RWPE2 (cell line): ENCODE data around the gene CAMLG.
"Not testable (repeated sequence)": the region's sequence is repeated elsewhere in the genome, so short reads cannot be mapped to it uniquely, and the experiment has no call there.

ENCODE experiments used
- ATAC-seq: fragments of 200-7000 bp; cut with Tn5 transposase; 3 replicates; pipeline ENCODE4 v1.9.1; 2021; ENCODE audit warnings: low read depth
- DNase-seq: peaks from one replicate; pipeline ENCODE4 v3.0.0-alpha.2; 2020; ENCODE audit warnings: low spot score
- H3K27ac ChIP-seq: fragments of 450-650 bp; 2 replicates; pipeline ENCODE4 v1.5.1; 2017; ENCODE audit warnings: mild to moderate bottlenecking; ENCODE audit not compliant: poor library complexity, severe bottlenecking
- H3K27me3 ChIP-seq: fragments of 250-450 bp; sonication (Bioruptor Pico); 2 replicates; pipeline ENCODE4 v1.5.1; 2021; ENCODE audit warnings: mild to moderate bottlenecking, moderate library complexity; ENCODE audit not compliant: insufficient read depth, poor library complexity, severe bottlenecking
- H3K36me3 ChIP-seq: fragments of 250-450 bp; sonication (Bioruptor Pico); 2 replicates; pipeline ENCODE4 v1.5.1; 2020; ENCODE audit warnings: low read depth, mild to moderate bottlenecking, moderate library complexity
- H3K4me1 ChIP-seq: fragments of 250-450 bp; sonication (Bioruptor Pico); 2 replicates; pipeline ENCODE4 v1.5.1; 2021; ENCODE audit warnings: mild to moderate bottlenecking, moderate library complexity; ENCODE audit not compliant: insufficient read depth, poor library complexity, severe bottlenecking
- H3K4me3 ChIP-seq: fragments of 250-450 bp; sonication (Bioruptor Pico); 2 replicates; pipeline ENCODE4 v1.5.1; 2021; ENCODE audit warnings: mild to moderate bottlenecking, moderate library complexity; ENCODE audit not compliant: severe bottlenecking
- H3K9me3 ChIP-seq: fragments of 250-450 bp; sonication (Bioruptor Pico); 2 replicates; pipeline ENCODE4 v1.5.1; 2021; ENCODE audit warnings: mild to moderate bottlenecking, moderate library complexity; ENCODE audit not compliant: severe bottlenecking
- TF ChIP-seq, protein P1 (sequence below): fragments of 450-650 bp; IDR thresholded peaks from one replicate; pipeline ENCODE4 v1.5.1; 2017; ENCODE audit warnings: mild to moderate bottlenecking, moderate library complexity; ENCODE audit not compliant: poor library complexity, severe bottlenecking

The CAMLG gene

GRCh38 chr5:134758176-134758503, 19.8 kb downstream of the CAMLG start:
- H3K9me3 ChIP-seq = no peaks in the 10 kb centered on the region
- DNase-seq (no peak), ATAC-seq (peak; percentile 45)
- H3K4me3 ChIP-seq = peak overlapping the region; percentile 70
- peaks cover 13% of the 10 kb centered on the region for H3K4me1 ChIP-seq
- TF ChIP-seq, protein P1, sequence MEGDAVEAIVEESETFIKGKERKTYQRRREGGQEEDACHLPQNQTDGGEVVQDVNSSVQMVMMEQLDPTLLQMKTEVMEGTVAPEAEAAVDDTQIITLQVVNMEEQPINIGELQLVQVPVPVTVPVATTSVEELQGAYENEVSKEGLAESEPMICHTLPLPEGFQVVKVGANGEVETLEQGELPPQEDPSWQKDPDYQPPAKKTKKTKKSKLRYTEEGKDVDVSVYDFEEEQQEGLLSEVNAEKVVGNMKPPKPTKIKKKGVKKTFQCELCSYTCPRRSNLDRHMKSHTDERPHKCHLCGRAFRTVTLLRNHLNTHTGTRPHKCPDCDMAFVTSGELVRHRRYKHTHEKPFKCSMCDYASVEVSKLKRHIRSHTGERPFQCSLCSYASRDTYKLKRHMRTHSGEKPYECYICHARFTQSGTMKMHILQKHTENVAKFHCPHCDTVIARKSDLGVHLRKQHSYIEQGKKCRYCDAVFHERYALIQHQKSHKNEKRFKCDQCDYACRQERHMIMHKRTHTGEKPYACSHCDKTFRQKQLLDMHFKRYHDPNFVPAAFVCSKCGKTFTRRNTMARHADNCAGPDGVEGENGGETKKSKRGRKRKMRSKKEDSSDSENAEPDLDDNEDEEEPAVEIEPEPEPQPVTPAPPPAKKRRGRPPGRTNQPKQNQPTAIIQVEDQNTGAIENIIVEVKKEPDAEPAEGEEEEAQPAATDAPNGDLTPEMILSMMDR = no peak
- H3K27ac ChIP-seq = peak overlapping the region; percentile 40
- no peaks in the 10 kb centered on the region for H3K27me3 ChIP-seq
- peaks cover 16% of the 10 kb centered on the region for H3K36me3 ChIP-seq

DNA sequence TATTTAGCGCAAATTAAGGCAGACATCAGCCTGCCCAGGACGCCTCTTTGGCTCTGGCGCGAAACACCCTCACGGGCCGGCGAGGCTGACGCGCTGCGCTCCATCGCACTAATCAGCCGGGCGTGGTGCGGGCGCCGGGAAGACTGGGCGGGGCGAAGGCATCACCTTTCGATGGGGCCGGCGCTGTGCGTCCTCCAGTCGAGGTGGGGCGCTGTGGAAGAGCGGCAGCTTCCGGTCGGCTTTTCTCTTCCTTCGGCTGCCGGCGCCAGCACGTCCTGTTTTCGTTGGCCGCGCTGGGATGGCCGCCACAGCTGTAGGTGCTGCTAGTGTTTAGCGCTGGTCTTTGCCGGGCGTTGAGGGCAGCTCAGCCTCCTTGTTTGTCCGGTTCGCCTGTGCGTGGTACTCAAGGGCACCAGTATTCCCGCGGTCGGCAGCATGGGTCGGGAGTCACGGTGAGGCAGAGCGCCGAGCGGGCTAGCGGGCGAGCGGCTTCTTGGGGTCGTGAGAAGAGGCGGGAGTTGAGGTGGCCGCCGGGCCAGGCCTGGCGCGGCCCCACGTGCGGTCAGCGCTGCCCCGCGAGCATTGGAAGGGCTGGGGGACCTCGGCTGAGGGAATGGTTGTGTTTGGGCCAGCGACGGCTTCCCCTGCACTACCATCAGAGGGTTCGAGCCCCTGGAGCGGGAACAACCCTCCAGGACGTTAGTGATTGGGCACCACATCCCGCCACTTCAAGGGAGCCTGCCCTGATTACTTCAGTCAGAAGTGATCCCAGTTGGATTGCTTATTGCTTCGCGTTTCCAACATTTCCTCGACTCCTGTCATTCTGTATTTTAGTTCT, 20.4 kb downstream of the CAMLG start, which contains the start of gene DDX46:
Gene DDX46, plus strand, starts transcription at position 276 of the 838 bp plus-strand sequence. Its CDS starts 160 bp downstream, at position 436.
- no peaks in the 10 kb centered on the region for H3K9me3 ChIP-seq
- peaks cover 13% of the 10 kb centered on the region for H3K4me1 ChIP-seq
- peaks cover 21% of the 10 kb centered on the region for H3K36me3 ChIP-seq
- peak within 1 kb of the TSS; percentile 70 for H3K4me3 ChIP-seq
- no peaks in the 10 kb centered on the region for H3K27me3 ChIP-seq
- peak within 1 kb of the TSS; percentile 40 for H3K27ac ChIP-seq
- ATAC-seq (peak; percentile 97), DNase-seq (peak; percentile 98)
- TF ChIP-seq, protein P1 = peak; percentile 99

DNA sequence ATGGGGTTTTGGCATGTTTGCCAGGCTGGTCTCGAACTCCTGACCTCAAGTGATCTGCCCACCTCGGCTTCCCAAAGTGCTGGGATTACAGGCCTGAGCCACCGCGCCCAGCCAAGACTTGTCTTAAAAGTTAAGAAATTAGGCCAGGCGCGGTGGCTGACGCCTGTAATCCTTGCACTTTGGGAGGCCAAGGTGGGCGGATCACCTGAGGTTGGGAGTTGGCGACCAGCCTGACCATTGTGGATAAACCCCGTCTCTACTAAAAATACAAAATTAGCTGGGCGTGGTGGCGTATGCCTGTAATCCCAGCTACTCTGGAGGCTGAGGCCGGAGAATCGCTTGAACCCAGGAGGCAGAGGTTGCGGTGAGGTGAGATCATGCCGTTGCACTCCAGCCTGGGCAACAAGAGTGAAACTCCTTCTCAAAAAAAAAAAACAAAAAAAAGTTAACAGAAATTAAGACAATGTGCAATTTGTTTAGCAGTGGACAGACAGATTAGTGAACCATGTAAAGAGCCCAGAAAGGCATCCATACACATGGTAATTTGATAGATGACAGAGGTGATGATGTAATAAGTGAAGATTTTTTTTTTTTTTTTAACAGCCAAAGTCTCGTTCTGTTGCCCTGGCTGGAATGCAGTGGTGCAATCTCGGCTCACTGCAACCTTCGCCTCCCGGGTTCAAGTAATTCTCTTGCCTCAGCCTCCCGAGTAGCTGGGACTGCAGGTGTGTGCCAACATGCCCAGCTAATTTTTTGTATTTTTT, 29.4 kb downstream of the CAMLG start:
- not testable (repeated sequence) for ATAC-seq, H3K9me3 ChIP-seq, H3K4me1 ChIP-seq, H3K27ac ChIP-seq, H3K4me3 ChIP-seq, H3K27me3 ChIP-seq, DNase-seq
- peaks cover 94% of the 10 kb centered on the region for H3K36me3 ChIP-seq

DNA sequence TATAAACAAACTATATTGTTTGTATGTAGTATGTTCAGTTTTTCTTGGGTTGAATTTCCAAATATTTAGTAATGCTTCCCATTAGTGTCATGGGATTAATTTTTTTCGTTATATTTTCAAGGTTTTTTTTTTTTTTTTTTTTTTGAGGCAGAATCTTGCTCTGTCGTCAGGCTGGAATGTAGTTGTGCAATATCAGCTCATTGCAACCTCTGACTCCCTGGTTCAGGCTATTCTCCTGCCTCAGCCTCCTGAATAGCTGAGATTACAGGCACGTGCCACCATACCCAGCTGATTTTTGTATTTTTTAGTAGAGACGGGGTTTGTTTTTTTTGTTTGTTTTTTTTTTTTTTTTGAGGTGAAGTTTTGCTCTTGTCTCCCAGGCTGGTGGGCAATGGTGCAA, 30.9 kb downstream of the CAMLG start:
- Histone ChIP-seq H3K4me3 (no peak overlapping the region), H3K9me3 (no peaks in the 10 kb centered on the region), H3K36me3 (peaks cover 98% of the 10 kb centered on the region), H3K27ac (no peak overlapping the region), H3K4me1 (no peaks in the 10 kb centered on the region), H3K27me3 (no peaks in the 10 kb centered on the region)
- no peak for ATAC-seq
- no peak for DNase-seq
- TF ChIP-seq, protein P1 = no peak

- H3K27ac ChIP-seq = no peak overlapping the region
- ATAC-seq (no peak), DNase-seq (no peak)
- H3K4me3 ChIP-seq = no peak overlapping the region
- H3K4me1 ChIP-seq = no peaks in the 10 kb centered on the region
- H3K9me3 ChIP-seq = no peaks in the 10 kb centered on the region
- H3K27me3 ChIP-seq = no peaks in the 10 kb centered on the region
- H3K36me3 ChIP-seq = peaks cover 98% of the 10 kb centered on the region
- TF ChIP-seq, protein P1 = no peak
Observed at GRCh38 chr5:134772461-134773125, 34.2 kb downstream of the CAMLG start.
